ENCODE measurements around the gene MCUB. TPM values are rescaled to one million over a fixed set of nuclear protein-coding genes. Genes with fewer than 3 reads are reported as not detected.
"Not testable (repeated sequence)": the region's sequence is repeated elsewhere in the genome, so short reads cannot be mapped to it uniquely, and the experiment has no call there.

The MCUB gene
- total RNA-seq, 1 donor from 2014 or later: 17.1 TPM

- ATAC-seq: peak; percentile 61 to 80
- H3K27ac ChIP-seq: no peak overlapping the region
- no peak overlapping the region for H3K4me3 ChIP-seq
- DNase-seq: no peak
- peak; percentile 32 for TF ChIP-seq CTCF (IDR thresholded peaks at IDR 0.05)
- H3K36me3 ChIP-seq: no peaks in the 10 kb centered on the region
- H3K4me1 ChIP-seq: no peaks in the 10 kb centered on the region
- H3K9me3 ChIP-seq: no peaks in the 10 kb centered on the region
- H3K27me3 ChIP-seq (ENCODE audit: low read depth): no peaks in the 10 kb centered on the region
- intact Hi-C loops (cut with DNase I): no loop called here
Observed at GRCh38 chr4:109574443-109574850, 14.4 kb downstream of the MCUB start.

- DNase-seq (no peak), ATAC-seq (no peak)
- Histone ChIP-seq H3K27me3 (ENCODE audit: low read depth) (no peaks in the 10 kb centered on the region), H3K9me3 (no peaks in the 10 kb centered on the region), H3K36me3 (no peaks in the 10 kb centered on the region), H3K27ac (no peak overlapping the region), H3K4me3 (no peak overlapping the region), H3K4me1 (no peaks in the 10 kb centered on the region)
- TF ChIP-seq CTCF (IDR thresholded peaks at IDR 0.05): no peak
- intact Hi-C loops (cut with DNase I): no loop called here
Observed at GRCh38 chr4:109574931-109575804, 15.1 kb downstream of the MCUB start.

- TF ChIP-seq CTCF (IDR thresholded peaks at IDR 0.05): no peak
- no peak for DNase-seq
- intact Hi-C loops (cut with DNase I): no loop called here
- Histone ChIP-seq H3K36me3 (no peaks in the 10 kb centered on the region), H3K27ac (no peak overlapping the region), H3K27me3 (ENCODE audit: low read depth) (no peaks in the 10 kb centered on the region), H3K4me3 (no peak overlapping the region), H3K4me1 (no peaks in the 10 kb centered on the region), H3K9me3 (no peaks in the 10 kb centered on the region)
- peak; percentile 43 to 50 for ATAC-seq
Observed at GRCh38 chr4:109576462-109576861, 16.4 kb downstream of the MCUB start.

GRCh38 chr4:109578846-109579245, 18.8 kb downstream of the MCUB start:
- DNase-seq (no peak), ATAC-seq (no peak)
- Histone ChIP-seq H3K27me3 (ENCODE audit: low read depth) (no peaks in the 10 kb centered on the region), H3K36me3 (no peaks in the 10 kb centered on the region), H3K27ac (no peak overlapping the region), H3K9me3 (peaks cover 7% of the 10 kb centered on the region), H3K4me1 (no peaks in the 10 kb centered on the region), H3K4me3 (no peak overlapping the region)
- intact Hi-C loops (cut with DNase I): no loop called here
- TF ChIP-seq CTCF (IDR thresholded peaks at IDR 0.05): no peak

GRCh38 chr4:109579997-109580396, 20.0 kb downstream of the MCUB start:
- intact Hi-C loops (cut with DNase I); DNase-seq; H3K4me1 ChIP-seq; H3K36me3 ChIP-seq; H3K9me3 ChIP-seq; H3K4me3 ChIP-seq; ATAC-seq; H3K27me3 ChIP-seq (ENCODE audit: low read depth); H3K27ac ChIP-seq: not testable (repeated sequence)

- no peak overlapping the region for H3K27ac ChIP-seq
- H3K9me3 ChIP-seq: no peaks in the 10 kb centered on the region
- H3K4me1 ChIP-seq: peaks cover 7% of the 10 kb centered on the region
- no peak overlapping the region for H3K4me3 ChIP-seq
- no peaks in the 10 kb centered on the region for H3K36me3 ChIP-seq
- no peak for ATAC-seq
- no peak for TF ChIP-seq CTCF (IDR thresholded peaks at IDR 0.05)
- no peaks in the 10 kb centered on the region for H3K27me3 ChIP-seq (ENCODE audit: low read depth)
- intact Hi-C loops (cut with DNase I): no loop called here
- DNase-seq: no peak
Observed at GRCh38 chr4:109588176-109588575, 28.1 kb downstream of the MCUB start.
